ENCODE measurements around the gene MRPS10. TPM values are rescaled to one million over a fixed set of nuclear protein-coding genes. Genes with fewer than 3 reads are reported as not detected.

Gene MRPS10
- polyA plus RNA-seq, 2 donors: 38.3 to 47.3 TPM

DNA sequence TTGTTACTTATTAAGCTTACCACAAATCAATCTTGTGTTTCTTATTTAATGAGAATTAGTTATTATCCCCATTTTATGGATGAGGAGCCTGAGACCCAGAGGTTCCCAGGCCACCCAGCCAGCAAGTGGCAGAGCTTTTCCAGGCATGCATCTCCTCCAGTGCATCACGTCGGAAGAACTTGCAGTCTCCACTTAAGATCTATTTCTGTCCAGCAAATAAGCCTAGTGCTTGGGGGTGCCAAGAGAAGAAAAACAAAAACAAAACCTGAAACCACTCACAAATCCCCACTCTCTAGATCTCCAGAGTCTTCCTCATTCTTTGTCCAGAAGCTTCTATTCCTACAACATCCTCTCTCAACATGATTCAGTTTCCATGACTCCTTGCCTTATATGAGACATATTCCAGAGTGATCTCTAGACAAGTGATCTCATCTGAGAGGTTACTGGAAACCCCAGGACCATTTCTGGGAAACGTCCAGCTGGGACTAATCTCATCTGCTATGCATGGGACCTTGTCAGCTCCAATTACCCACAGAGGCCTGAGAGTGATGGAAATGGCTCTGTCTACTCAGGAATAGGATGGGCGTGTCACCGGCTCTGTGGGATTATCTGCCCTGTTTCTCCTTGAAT, 27.0 kb downstream of the MRPS10 start:
- Histone ChIP-seq H3K9me3 (ENCODE audit: control insufficient read depth in 2 of 2, insufficient read depth in 1 of 2, low read depth in 1 of 2, low read length in 1 of 2) (no peaks in the 10 kb centered on the region), H3K36me3 (ENCODE audit: control insufficient read depth in 2 of 2, insufficient read depth in 2 of 2, low read length in 1 of 2) (no peaks in the 10 kb centered on the region), H3K27me3 (ENCODE audit: control insufficient read depth in 1 of 2, insufficient read depth in 2 of 2, low read length in 2 of 2) (no peaks in the 10 kb centered on the region), H3K27ac (ENCODE audit: low read depth in 2 of 2, low read length in 1 of 2) (no peak overlapping the region), H3K4me1 (ENCODE audit: control insufficient read depth in 2 of 2, insufficient read depth in 2 of 2, low read length in 1 of 2) (no peaks in the 10 kb centered on the region), H3K4me3 (ENCODE audit: low read depth in 1 of 2, low read length in 2 of 2) (no peak overlapping the region)
- 69 to 73% methylated on average over 5 of the region's 5 CpGs for WGBS, 2 donors

DNA sequence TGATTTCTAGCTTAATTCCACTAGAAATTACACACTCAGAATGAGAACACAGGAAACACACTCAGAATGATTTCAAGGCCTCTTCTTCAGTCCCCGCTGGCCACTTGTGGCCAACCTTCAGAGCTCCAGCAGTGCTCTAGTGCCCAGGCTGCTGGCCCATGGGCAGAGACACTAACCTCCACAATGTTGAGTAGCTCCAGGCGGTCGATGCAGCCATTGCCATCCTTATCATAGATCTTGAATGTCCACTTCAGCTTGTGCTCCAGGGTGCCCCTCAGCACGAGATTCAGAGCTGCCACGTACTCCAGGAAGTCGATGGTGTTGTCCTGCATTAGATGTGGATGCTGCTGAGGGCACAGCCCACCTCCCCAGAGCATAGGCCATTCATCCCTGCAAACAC, 29.3 kb downstream of the MRPS10 start:
- peaks cover 0 to 3% of the 10 kb centered on the region in 2 donors for H3K36me3 ChIP-seq (ENCODE audit: control insufficient read depth in 2 of 2, insufficient read depth in 2 of 2, low read length in 1 of 2)
- H3K9me3 ChIP-seq (ENCODE audit: control insufficient read depth in 2 of 2, insufficient read depth in 1 of 2, low read depth in 1 of 2, low read length in 1 of 2): no peaks in the 10 kb centered on the region
- no peak overlapping the region for H3K27ac ChIP-seq (ENCODE audit: low read depth in 2 of 2, low read length in 1 of 2)
- no peak overlapping the region for H3K4me3 ChIP-seq (ENCODE audit: low read depth in 1 of 2, low read length in 2 of 2)
- H3K4me1 ChIP-seq (ENCODE audit: control insufficient read depth in 2 of 2, insufficient read depth in 2 of 2, low read length in 1 of 2): no peaks in the 10 kb centered on the region
- 73 to 87% methylated on average over 6 of the region's 6 CpGs for WGBS, 2 donors
- no peaks in the 10 kb centered on the region for H3K27me3 ChIP-seq (ENCODE audit: control insufficient read depth in 1 of 2, insufficient read depth in 2 of 2, low read length in 2 of 2)

DNA sequence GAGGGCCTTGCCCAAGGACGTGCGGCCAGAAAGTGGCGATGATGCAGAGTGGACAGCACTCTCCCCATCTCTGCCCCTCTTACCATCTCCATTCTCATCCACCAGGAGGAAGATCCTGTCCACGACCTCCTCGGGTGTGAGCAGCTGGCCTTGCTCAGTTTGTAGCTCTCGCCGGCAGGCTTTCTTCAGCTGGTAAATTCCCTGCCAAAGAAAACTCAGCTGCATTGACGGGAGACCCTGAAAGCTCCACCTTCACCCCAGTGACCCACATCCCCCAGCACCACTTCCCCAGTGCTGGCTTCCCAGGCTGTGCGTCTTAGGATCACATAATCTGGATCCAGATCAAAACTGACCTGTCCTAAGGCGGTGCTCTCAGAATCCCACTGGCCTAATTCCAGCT, 32.1 kb downstream of the MRPS10 start:
- WGBS, 2 donors: 70% methylated on average over 10 of the region's 10 CpGs
- H3K4me1 ChIP-seq (ENCODE audit: control insufficient read depth in 2 of 2, insufficient read depth in 2 of 2, low read length in 1 of 2): no peaks in the 10 kb centered on the region
- no peak overlapping the region for H3K4me3 ChIP-seq (ENCODE audit: low read depth in 1 of 2, low read length in 2 of 2)
- no peaks in the 10 kb centered on the region for H3K27me3 ChIP-seq (ENCODE audit: control insufficient read depth in 1 of 2, insufficient read depth in 2 of 2, low read length in 2 of 2)
- peaks cover 0 to 3% of the 10 kb centered on the region in 2 donors for H3K36me3 ChIP-seq (ENCODE audit: control insufficient read depth in 2 of 2, insufficient read depth in 2 of 2, low read length in 1 of 2)
- no peak overlapping the region for H3K27ac ChIP-seq (ENCODE audit: low read depth in 2 of 2, low read length in 1 of 2)
- no peaks in the 10 kb centered on the region for H3K9me3 ChIP-seq (ENCODE audit: control insufficient read depth in 2 of 2, insufficient read depth in 1 of 2, low read depth in 1 of 2, low read length in 1 of 2)

DNA sequence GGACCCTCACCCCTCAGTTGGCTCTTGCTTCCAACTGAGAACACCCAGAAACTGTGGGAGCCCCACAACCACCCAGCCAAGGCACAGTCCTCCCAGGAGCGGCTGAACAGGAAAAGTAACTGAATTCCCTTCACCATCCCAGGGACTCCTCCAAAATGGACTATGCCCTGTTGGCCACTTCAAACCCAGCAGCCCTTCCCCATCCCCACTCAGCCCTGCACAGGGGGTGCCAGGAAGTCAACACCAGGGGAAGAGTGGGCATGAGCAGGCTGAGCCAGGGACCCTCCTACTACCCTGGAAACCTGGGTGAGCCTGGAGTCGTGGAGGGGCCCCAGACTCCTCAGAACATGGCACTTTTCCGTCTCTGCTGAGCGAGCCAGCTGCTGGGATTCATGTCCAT, 33.2 kb downstream of the MRPS10 start:
- H3K27ac ChIP-seq (ENCODE audit: low read depth in 2 of 2, low read length in 1 of 2): no peak overlapping the region
- H3K9me3 ChIP-seq (ENCODE audit: control insufficient read depth in 2 of 2, insufficient read depth in 1 of 2, low read depth in 1 of 2, low read length in 1 of 2): no peaks in the 10 kb centered on the region
- no peaks in the 10 kb centered on the region for H3K4me1 ChIP-seq (ENCODE audit: control insufficient read depth in 2 of 2, insufficient read depth in 2 of 2, low read length in 1 of 2)
- H3K4me3 ChIP-seq (ENCODE audit: low read depth in 1 of 2, low read length in 2 of 2): no peak overlapping the region
- H3K36me3 ChIP-seq (ENCODE audit: control insufficient read depth in 2 of 2, insufficient read depth in 2 of 2, low read length in 1 of 2): peaks cover 0 to 3% of the 10 kb centered on the region in 2 donors
- WGBS, 2 donors: 80 to 87% methylated on average over 4 of the region's 4 CpGs
- H3K27me3 ChIP-seq (ENCODE audit: control insufficient read depth in 1 of 2, insufficient read depth in 2 of 2, low read length in 2 of 2): no peaks in the 10 kb centered on the region

DNA sequence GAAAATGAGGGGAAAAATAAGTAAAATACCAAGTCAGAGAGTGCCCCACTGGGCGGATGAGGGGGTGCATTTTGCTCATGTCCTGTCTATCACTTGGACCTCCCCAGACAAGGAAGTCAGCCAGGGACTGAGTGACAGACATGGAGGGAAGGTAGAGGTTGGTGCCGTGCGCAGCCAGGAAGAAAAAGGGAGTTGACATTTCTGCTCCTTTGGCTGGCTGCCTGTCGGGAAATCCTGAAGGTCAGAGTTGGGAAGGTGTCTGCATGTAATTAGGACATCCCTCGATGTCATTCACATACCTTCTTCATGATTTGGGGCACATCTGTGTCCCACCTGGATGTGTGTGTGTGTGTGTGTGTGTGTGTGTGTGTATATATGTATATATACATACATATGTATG, 35.6 kb downstream of the MRPS10 start:
- no peaks in the 10 kb centered on the region for H3K4me1 ChIP-seq (ENCODE audit: control insufficient read depth in 2 of 2, insufficient read depth in 2 of 2, low read length in 1 of 2)
- no peak overlapping the region for H3K27ac ChIP-seq (ENCODE audit: low read depth in 2 of 2, low read length in 1 of 2)
- 75 to 79% methylated on average over 5 of the region's 5 CpGs for WGBS, 2 donors
- no peaks in the 10 kb centered on the region for H3K9me3 ChIP-seq (ENCODE audit: control insufficient read depth in 2 of 2, insufficient read depth in 1 of 2, low read depth in 1 of 2, low read length in 1 of 2)
- no peak overlapping the region for H3K4me3 ChIP-seq (ENCODE audit: low read depth in 1 of 2, low read length in 2 of 2)
- no peaks in the 10 kb centered on the region for H3K27me3 ChIP-seq (ENCODE audit: control insufficient read depth in 1 of 2, insufficient read depth in 2 of 2, low read length in 2 of 2)
- peaks cover 0 to 3% of the 10 kb centered on the region in 2 donors for H3K36me3 ChIP-seq (ENCODE audit: control insufficient read depth in 2 of 2, insufficient read depth in 2 of 2, low read length in 1 of 2)

DNA sequence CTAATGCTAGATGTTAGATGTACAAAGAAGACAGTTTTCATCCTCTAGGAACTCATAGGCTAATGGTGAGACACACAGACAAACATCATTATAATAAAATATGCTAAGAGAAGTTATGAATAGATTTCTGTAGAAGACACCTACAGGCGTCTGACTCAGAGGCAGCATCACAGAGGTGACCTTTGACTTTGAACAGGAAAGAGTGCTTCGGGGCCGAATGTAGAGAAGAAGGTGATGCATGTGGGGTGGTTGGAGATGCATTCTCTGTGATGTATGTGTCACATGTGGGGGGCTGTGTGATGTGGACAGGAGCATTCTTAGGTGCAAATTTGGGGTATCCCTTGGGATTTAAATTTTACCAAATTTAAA, 37.7 kb downstream of the MRPS10 start:
- H3K36me3 ChIP-seq (ENCODE audit: control insufficient read depth in 2 of 2, insufficient read depth in 2 of 2, low read length in 1 of 2): peaks cover 0 to 3% of the 10 kb centered on the region in 2 donors
- 59 to 62% methylated on average over 3 of the region's 3 CpGs for WGBS, 2 donors
- no peaks in the 10 kb centered on the region for H3K9me3 ChIP-seq (ENCODE audit: control insufficient read depth in 2 of 2, insufficient read depth in 1 of 2, low read depth in 1 of 2, low read length in 1 of 2)
- no peaks in the 10 kb centered on the region for H3K27me3 ChIP-seq (ENCODE audit: control insufficient read depth in 1 of 2, insufficient read depth in 2 of 2, low read length in 2 of 2)
- no peak overlapping the region for H3K4me3 ChIP-seq (ENCODE audit: low read depth in 1 of 2, low read length in 2 of 2)
- no peak overlapping the region for H3K27ac ChIP-seq (ENCODE audit: low read depth in 2 of 2, low read length in 1 of 2)
- H3K4me1 ChIP-seq (ENCODE audit: control insufficient read depth in 2 of 2, insufficient read depth in 2 of 2, low read length in 1 of 2): no peaks in the 10 kb centered on the region

DNA sequence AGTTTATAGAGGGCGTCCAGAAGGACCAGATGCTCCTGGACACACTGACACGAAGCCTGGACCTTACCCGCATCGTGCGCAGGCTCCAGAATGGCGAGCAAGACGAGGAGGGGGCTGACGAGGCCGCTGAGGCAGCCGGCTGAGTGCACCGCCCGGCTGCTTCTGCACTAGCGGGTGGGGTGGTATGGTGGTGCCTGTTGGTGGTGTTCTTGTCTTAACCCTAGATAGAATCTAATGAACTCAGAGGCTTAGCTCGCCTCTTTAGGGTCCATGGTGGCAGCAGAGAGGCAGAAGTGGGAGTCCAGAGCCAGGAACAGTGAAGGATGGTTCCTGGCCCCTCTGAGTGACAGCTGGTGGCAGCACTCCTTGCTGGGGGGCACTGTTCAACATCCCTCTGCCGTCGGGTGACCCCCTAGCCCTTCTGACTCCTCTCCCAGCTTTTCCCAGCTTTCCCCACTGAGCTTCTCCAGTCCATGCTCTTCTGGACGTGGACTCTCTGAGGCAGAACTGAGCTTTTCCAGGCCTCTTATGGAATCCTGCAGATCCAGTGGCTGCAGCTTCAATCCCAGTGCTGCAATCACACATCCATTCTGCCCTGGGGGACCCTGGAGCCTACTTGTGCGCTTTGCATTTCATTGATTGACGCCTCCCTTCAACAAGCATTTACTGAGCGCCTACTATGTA, 38.3 kb downstream of the MRPS10 start:
- WGBS, 2 donors: 91 to 92% methylated on average over 20 of the region's 20 CpGs
- H3K4me3 ChIP-seq (ENCODE audit: low read depth in 1 of 2, low read length in 2 of 2): no peak overlapping the region
- no peaks in the 10 kb centered on the region for H3K27me3 ChIP-seq (ENCODE audit: control insufficient read depth in 1 of 2, insufficient read depth in 2 of 2, low read length in 2 of 2)
- H3K9me3 ChIP-seq (ENCODE audit: control insufficient read depth in 2 of 2, insufficient read depth in 1 of 2, low read depth in 1 of 2, low read length in 1 of 2): no peaks in the 10 kb centered on the region
- no peak overlapping the region for H3K27ac ChIP-seq (ENCODE audit: low read depth in 2 of 2, low read length in 1 of 2)
- no peaks in the 10 kb centered on the region for H3K36me3 ChIP-seq (ENCODE audit: control insufficient read depth in 2 of 2, insufficient read depth in 2 of 2, low read length in 1 of 2)
- no peaks in the 10 kb centered on the region for H3K4me1 ChIP-seq (ENCODE audit: control insufficient read depth in 2 of 2, insufficient read depth in 2 of 2, low read length in 1 of 2)

DNA sequence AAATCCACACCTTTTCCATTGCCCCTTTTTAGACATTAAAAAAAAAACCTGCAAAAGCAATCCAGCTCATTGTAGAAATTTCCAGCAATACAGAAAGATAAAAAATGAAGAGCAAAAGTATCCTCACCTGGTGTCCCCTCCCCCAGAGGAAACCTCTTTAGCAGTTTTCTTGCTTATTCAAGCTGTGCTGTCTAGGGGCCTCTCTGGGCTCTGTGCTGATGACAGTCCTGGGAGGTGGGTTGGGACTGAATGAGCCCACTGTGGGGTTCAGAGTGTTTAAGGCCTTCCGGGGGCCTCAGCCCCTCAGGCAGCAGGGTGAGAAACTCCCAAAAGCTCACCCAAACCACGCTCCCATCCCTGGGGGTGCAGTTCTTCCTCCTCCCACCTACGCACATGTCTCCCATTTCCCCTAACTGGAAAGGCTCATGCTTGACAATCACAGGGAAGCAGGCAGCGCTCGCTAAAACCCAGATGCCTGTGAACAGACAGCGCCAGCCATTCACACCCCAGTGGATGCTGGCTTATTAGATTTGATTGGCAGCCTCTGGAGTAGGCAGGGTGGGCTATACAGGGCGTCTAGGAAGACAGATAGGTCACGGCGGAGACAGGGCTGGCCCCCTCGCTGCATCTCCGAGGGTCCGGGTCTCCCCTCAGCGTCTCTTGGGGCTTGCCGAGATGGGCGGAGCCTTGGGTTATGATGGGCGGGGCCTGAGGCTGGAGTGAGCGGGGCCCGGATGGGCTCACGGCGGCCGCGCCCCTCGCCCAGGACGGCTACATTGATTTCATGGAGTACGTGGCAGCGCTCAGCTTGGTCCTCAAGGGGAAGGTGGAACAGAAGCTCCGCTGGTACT, 39.9 kb downstream of the MRPS10 start:
- Histone ChIP-seq H3K27ac (ENCODE audit: low read depth in 2 of 2, low read length in 1 of 2) (no peak overlapping the region), H3K9me3 (ENCODE audit: control insufficient read depth in 2 of 2, insufficient read depth in 1 of 2, low read depth in 1 of 2, low read length in 1 of 2) (no peaks in the 10 kb centered on the region), H3K4me3 (ENCODE audit: low read depth in 1 of 2, low read length in 2 of 2) (no peak overlapping the region), H3K4me1 (ENCODE audit: control insufficient read depth in 2 of 2, insufficient read depth in 2 of 2, low read length in 1 of 2) (no peaks in the 10 kb centered on the region), H3K36me3 (ENCODE audit: control insufficient read depth in 2 of 2, insufficient read depth in 2 of 2, low read length in 1 of 2) (no peaks in the 10 kb centered on the region), H3K27me3 (ENCODE audit: control insufficient read depth in 1 of 2, insufficient read depth in 2 of 2, low read length in 2 of 2) (no peaks in the 10 kb centered on the region)
- 28 to 39% methylated on average over 27 of the region's 27 CpGs for WGBS, 2 donors

DNA sequence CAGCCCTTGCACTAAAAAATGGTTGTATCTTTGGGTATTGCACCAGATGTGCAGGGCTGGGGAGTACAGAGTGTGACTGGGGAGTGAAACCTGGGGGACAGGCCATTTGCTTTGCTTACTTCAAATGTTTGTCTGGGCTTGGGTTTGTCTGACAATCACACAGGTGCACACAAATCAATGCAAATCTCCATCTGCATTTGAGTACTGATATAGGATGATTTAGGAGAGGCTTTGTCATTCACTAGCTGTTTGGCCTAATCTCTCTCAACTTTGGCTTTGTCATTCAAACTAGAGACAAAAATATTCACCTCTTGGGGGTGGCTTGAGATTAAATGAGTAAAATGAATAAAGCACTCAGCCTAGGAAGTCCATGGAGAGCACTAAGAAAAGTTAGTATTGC, 40.7 kb downstream of the MRPS10 start:
- Histone ChIP-seq H3K9me3 (ENCODE audit: control insufficient read depth in 2 of 2, insufficient read depth in 1 of 2, low read depth in 1 of 2, low read length in 1 of 2) (no peaks in the 10 kb centered on the region), H3K27ac (ENCODE audit: low read depth in 2 of 2, low read length in 1 of 2) (no peak overlapping the region), H3K36me3 (ENCODE audit: control insufficient read depth in 2 of 2, insufficient read depth in 2 of 2, low read length in 1 of 2) (no peaks in the 10 kb centered on the region), H3K27me3 (ENCODE audit: control insufficient read depth in 1 of 2, insufficient read depth in 2 of 2, low read length in 2 of 2) (no peaks in the 10 kb centered on the region), H3K4me3 (ENCODE audit: low read depth in 1 of 2, low read length in 2 of 2) (no peak overlapping the region), H3K4me1 (ENCODE audit: control insufficient read depth in 2 of 2, insufficient read depth in 2 of 2, low read length in 1 of 2) (peaks cover 0 to 2% of the 10 kb centered on the region in 2 donors)

All from esophagus (tissue), 2 donors.